Measurements from ENCODE around the gene IFNAR1.

Gene IFNAR1

GRCh38 chr21:33403786-33404585 is 79.2 kb downstream of the IFNAR1 start:
- DNase-seq, result peak; percentile 36

- no peak for DNase-seq
These were observed 81.7 kb downstream of the IFNAR1 start for GRCh38 chr21:33406493-33406892.

All from CD4-positive, alpha-beta T cell treated with Interleukin-6 for 4 hours (primary cell).